ENCODE data around the gene SNAPC2.

DNA sequence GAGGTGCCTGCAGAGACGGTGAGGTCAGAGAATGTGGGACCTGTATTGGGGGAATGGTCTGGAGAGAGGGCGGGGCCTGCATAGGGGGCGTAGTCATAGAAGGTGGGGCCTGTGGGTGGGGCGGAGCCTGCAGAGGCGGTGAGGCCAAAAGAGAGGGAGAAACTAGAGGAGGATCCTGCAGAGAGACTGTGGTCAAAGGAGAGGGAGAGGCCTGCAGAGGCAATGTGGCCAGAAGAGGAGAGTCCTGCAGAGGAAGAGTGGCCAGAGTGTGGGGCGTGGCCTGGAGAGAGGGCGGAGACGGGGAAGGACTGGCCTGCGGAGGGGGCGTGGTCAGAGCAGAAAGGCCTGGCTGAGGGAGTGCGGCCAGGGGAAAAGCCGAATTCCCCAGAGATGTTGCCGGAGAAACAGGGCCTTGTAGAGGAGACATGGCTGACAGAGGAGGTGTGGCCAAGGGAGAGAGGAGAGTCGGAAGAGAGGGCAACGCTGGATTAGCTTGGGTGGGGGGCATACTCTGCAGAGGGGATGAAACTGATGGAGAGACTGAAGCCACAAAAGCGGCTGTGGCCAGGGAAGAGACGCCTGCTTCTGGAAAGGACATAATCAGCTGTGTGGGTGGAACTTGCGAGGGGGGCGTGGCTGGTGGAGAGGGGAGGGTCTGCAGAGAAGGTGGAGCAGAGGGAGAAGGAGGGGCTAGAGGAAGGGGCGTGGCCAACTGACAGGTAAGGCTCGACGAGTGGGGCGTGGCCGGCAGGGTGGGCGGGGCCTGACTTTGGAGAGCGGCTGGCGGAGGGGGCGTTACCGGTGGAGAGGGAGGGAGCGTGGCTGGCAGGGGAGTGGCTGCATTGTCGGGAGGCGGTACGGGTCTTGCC is 48.5 kb upstream of the SNAPC2 start:
- TF ChIP-seq RAD21 (IDR thresholded peaks at IDR 0.05; ENCODE audit: low read length) = no peak
- TF ChIP-seq, protein P1, sequence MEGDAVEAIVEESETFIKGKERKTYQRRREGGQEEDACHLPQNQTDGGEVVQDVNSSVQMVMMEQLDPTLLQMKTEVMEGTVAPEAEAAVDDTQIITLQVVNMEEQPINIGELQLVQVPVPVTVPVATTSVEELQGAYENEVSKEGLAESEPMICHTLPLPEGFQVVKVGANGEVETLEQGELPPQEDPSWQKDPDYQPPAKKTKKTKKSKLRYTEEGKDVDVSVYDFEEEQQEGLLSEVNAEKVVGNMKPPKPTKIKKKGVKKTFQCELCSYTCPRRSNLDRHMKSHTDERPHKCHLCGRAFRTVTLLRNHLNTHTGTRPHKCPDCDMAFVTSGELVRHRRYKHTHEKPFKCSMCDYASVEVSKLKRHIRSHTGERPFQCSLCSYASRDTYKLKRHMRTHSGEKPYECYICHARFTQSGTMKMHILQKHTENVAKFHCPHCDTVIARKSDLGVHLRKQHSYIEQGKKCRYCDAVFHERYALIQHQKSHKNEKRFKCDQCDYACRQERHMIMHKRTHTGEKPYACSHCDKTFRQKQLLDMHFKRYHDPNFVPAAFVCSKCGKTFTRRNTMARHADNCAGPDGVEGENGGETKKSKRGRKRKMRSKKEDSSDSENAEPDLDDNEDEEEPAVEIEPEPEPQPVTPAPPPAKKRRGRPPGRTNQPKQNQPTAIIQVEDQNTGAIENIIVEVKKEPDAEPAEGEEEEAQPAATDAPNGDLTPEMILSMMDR (IDR thresholded peaks at IDR 0.05) = no peak
